Endothelial cell of umbilical vein (primary cell): ENCODE results near the gene ACP4. TPM values are rescaled to one million over a fixed set of nuclear protein-coding genes. Genes with fewer than 3 reads are reported as not detected.
"Not testable (repeated sequence)": the region's sequence is repeated elsewhere in the genome, so short reads cannot be mapped to it uniquely, and the experiment has no call there.

ENCODE experiments used
- BruUV-seq: library from RNA; stranded (reverse); fragments of 400-500 nt; replicated peaks from 2 replicates; lab custom pipeline; 2021; lab: Mats Ljungman, UMichigan
- CTCF ChIA-PET: fragments of 300-600, 350-600 bp; sonication (Branson Sonifier 250); formaldehyde crosslinking; loops from one replicate; lab custom pipeline; 2021; ENCODE audit warnings: antibody characterized with exemption, inconsistent platforms; lab: Charles Lee
- POLR2A ChIA-PET: fragments of 300-600, 350-600 bp; sonication (Branson Sonifier 250); formaldehyde crosslinking; loops from one replicate; lab custom pipeline; 2021; ENCODE audit warnings: antibody characterized with exemption, inconsistent platforms; lab: Charles Lee
- DNase-seq: peaks from one replicate; pipeline ENCODE4 v3.0.0-alpha.2; 2011; ENCODE audit warnings: low read depth, low spot score
- FAIRE-seq: peaks from 2 replicates; lab custom pipeline; 2011; peaks lifted over from hg19 to GRCh38; lab: Jason Lieb, UNC
- H2AFZ ChIP-seq: 2 replicates; pipeline ENCODE4 v1.6.0; 2012; ENCODE audit warnings: low read depth, low read length, control low read depth, inconsistent platforms
- H3K27ac ChIP-seq: 2 replicates; pipeline ENCODE4 v1.5.1; 2011; ENCODE audit warnings: low read depth, mild to moderate bottlenecking, control low read depth, low read length, moderate library complexity; ENCODE audit not compliant: insufficient read depth
- H3K27me3 ChIP-seq, 2 experiments: 2 replicates each; pipeline versions ENCODE4 v1.6.0 to v1.6.1; 2011; ENCODE audit warnings: low read length in 2 of 2, mixed read lengths in 1 of 2; ENCODE audit not compliant: control insufficient read depth in 2 of 2, insufficient read depth in 2 of 2
- H3K36me3 ChIP-seq, 2 experiments: 2 replicates in 1 of 2; 3 replicates in 1 of 2; pipeline ENCODE4 v1.5.1; 2011; ENCODE audit warnings: low read length in 2 of 2, mild to moderate bottlenecking in 1 of 2, moderate library complexity in 1 of 2; ENCODE audit not compliant: control insufficient read depth in 2 of 2, insufficient read depth in 2 of 2; ENCODE audit errors: extremely low read depth in 1 of 2
- H3K4me1 ChIP-seq: 3 replicates; pipeline ENCODE4 v1.5.1; 2011; ENCODE audit warnings: mild to moderate bottlenecking, low read length; ENCODE audit not compliant: control insufficient read depth, insufficient read depth; ENCODE audit errors: extremely low read depth
- H3K4me2 ChIP-seq: 2 replicates; pipeline ENCODE4 v1.6.1; 2011; ENCODE audit warnings: low read length, control low read depth, mixed read lengths; ENCODE audit not compliant: insufficient read depth
- H3K4me3 ChIP-seq, 3 experiments: fragments of 200-600 bp in 1 of 3; sonication (generic), shearing (Covaris generic) in 1 of 3; replicated peaks in 1 of 3; 2 replicates each; pipeline ENCODE4 v1.5.1; 2011 to 2016; ENCODE audit warnings: control low read depth in 3 of 3, low read length in 3 of 3, mild to moderate bottlenecking in 2 of 3, inconsistent platforms in 1 of 3, low read depth in 1 of 3, moderate library complexity in 1 of 3; ENCODE audit not compliant: insufficient read depth in 1 of 3
- H3K79me2 ChIP-seq: 2 replicates; pipeline ENCODE4 v1.6.0; 2012; ENCODE audit warnings: low read length, inconsistent platforms; ENCODE audit not compliant: control insufficient read depth, insufficient read depth
- H3K9ac ChIP-seq: replicated peaks from 2 replicates; pipeline ENCODE3; 2011; ENCODE audit warnings: low read length, control low read depth; ENCODE audit not compliant: insufficient read depth; ENCODE audit errors: extremely low read depth
- H3K9me1 ChIP-seq: replicated peaks from 3 replicates; pipeline ENCODE4 v1.6.0; 2011; ENCODE audit warnings: mild to moderate bottlenecking, low read length; ENCODE audit not compliant: control insufficient read depth, insufficient read depth; ENCODE audit errors: extremely low read depth
- H3K9me3 ChIP-seq: replicated peaks from 2 replicates; pipeline ENCODE4 v1.5.1; 2012; ENCODE audit warnings: low read length, inconsistent platforms; ENCODE audit not compliant: control insufficient read depth, insufficient read depth
- H4K20me1 ChIP-seq: replicated peaks from 2 replicates; pipeline ENCODE3; 2011; ENCODE audit warnings: mild to moderate bottlenecking, low read length; ENCODE audit not compliant: control insufficient read depth, insufficient read depth; ENCODE audit errors: extremely low read depth
- EZH2 ChIP-seq: IDR thresholded peaks from 2 replicates; pipeline ENCODE4 v1.6.1; 2012; ENCODE audit warnings: borderline replicate concordance, low read depth, mild to moderate bottlenecking, moderate library complexity, low read length, inconsistent platforms; ENCODE audit not compliant: severe bottlenecking
- FOS ChIP-seq: IDR thresholded peaks from 2 replicates; pipeline ENCODE4 v1.6.1; 2011; ENCODE audit warnings: mild to moderate bottlenecking, low read length, moderate library complexity, borderline replicate concordance; ENCODE audit not compliant: insufficient read depth
- GATA2 ChIP-seq: IDR thresholded peaks from 2 replicates; pipeline ENCODE4 v1.7.0; 2011; ENCODE audit warnings: low read depth, mild to moderate bottlenecking, moderate library complexity, mixed read lengths, low read length; ENCODE audit not compliant: insufficient read length, insufficient read depth
- JUN ChIP-seq: IDR thresholded peaks from 2 replicates; pipeline ENCODE4 v1.6.1; 2011; ENCODE audit warnings: borderline replicate concordance, low read depth; ENCODE audit not compliant: insufficient read length, insufficient read depth
- MYC ChIP-seq: IDR thresholded peaks from one replicate; pipeline ENCODE4 v1.6.1; 2011; ENCODE audit warnings: mild to moderate bottlenecking, low read depth, low read length
- POLR2A ChIP-seq: IDR thresholded peaks from 2 replicates; pipeline ENCODE4 v1.6.1; 2012; ENCODE audit warnings: low read depth, mild to moderate bottlenecking, control low read depth, low read length
- POLR2AphosphoS5 ChIP-seq: IDR thresholded peaks from 2 replicates; pipeline ENCODE4 v1.6.1; 2012; ENCODE audit warnings: low read depth, mild to moderate bottlenecking, control low read depth, low read length, moderate library complexity; ENCODE audit not compliant: insufficient read depth
- dilution Hi-C: fragments of 300-500 bp; cut with MboI; formaldehyde crosslinking; loops from one replicate; pipeline ENCODE4 v1.15.0; 2019; ENCODE audit warnings: low sequenced_read_pairs; ENCODE audit not compliant: extremely low pct_ligation_motif_present
- intact Hi-C: fragments of 100-400 bp; cut with micrococcal nuclease; formaldehyde crosslinking; loops from one replicate; pipeline ENCODE4 v1.10.0; 2022
- polyA plus RNA-seq, 4 experiments: library from polyadenylated mRNA; depleted of rRNA in 3 of 4; stranded (reverse) in 3 of 4; unstranded in 1 of 4; fragments of >200 nt; gene quantifications; 2 replicates each; pipeline versions ENCODE4 v1.2.1 to v1.2.3, GENCODE V29; 2011 to 2012; ENCODE audit warnings: missing spikeins in 1 of 4
- total RNA-seq: library from RNA; stranded (reverse); gene quantifications from 2 replicates; pipeline ENCODE4 v1.2.3, GENCODE V29; 2021
- TF ChIP-seq, protein P1 (sequence below): IDR thresholded peaks from 2 replicates; pipeline ENCODE4 v1.6.1; 2011; ENCODE audit not compliant: insufficient read depth, insufficient read length
- TF ChIP-seq, protein P2 (sequence below), 2 donors: IDR thresholded peaks; 1 replicate in 1 of 2; 2 replicates in 1 of 2; pipeline ENCODE4 v1.5.1; 2011; ENCODE audit warnings: low read length in 2 of 2, mild to moderate bottlenecking in 2 of 2, moderate library complexity in 2 of 2, control low read depth in 1 of 2, inconsistent platforms in 1 of 2, low read depth in 1 of 2; ENCODE audit not compliant: insufficient read depth in 1 of 2; ENCODE audit errors: extremely low read depth in 1 of 2

ACP4 gene
- total and polyA plus RNA-seq, 2 donors (not counting 3 experiments of a cell fraction or from before 2014, with no cell fraction given): not detected

DNA sequence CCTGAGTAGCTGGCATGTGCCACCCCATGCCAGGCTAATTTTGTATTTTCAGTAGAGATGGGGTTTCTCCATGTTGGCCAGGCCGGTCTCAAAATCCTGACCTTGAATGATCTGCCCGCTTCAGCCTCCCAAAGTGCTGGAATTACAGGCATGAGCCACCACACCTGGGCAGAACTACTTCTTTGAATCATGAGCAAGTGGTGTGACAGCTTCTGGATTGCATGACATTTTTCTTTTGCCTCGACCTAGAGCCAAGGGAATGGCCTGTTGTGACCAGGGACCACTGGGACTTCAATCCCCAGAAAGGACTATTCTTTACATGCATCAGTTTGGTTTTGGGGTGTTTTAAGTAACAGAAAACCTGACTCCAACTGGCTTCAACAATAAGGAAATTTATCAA lies 17.3 kb upstream of the ACP4 start:
- H3K79me2 ChIP-seq, H3K27me3 ChIP-seq, H3K9me1 ChIP-seq, H3K4me1 ChIP-seq, DNase-seq, dilution Hi-C loops, H3K4me2 ChIP-seq, H3K9ac ChIP-seq, BruUV-seq, H3K9me3 ChIP-seq, H3K36me3 ChIP-seq, CTCF ChIA-PET, H3K27ac ChIP-seq, POLR2A ChIA-PET, FAIRE-seq, H4K20me1 ChIP-seq, H3K4me3 ChIP-seq, intact Hi-C loops, H2AFZ ChIP-seq: not testable (repeated sequence)

DNA sequence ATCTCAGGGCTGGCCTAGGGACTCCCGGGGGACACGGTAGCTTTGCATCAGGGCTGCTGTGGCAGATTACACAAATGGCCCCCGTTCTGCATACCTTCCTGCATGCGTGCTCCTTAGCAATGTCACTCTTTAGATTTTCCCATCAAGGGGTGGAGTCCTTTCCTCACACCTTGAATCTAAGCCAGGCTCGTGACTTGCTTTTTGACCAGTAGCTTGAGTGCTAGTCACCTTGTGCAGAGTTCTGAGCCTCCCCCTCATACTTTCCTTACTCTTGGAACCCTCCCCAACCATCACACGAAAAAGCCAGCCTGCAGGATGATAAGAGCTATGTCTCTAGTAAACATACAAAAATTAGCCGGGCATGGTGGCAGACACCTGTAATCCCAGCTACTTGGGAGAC lies 16.8 kb upstream of the ACP4 start:
- BruUV-seq, H3K4me3 ChIP-seq, DNase-seq, H3K4me2 ChIP-seq, POLR2A ChIA-PET, CTCF ChIA-PET, H4K20me1 ChIP-seq, FAIRE-seq, intact Hi-C loops, H3K27ac ChIP-seq, H3K4me1 ChIP-seq, dilution Hi-C loops, H3K9me1 ChIP-seq, H3K36me3 ChIP-seq, H3K9me3 ChIP-seq, H3K9ac ChIP-seq, H2AFZ ChIP-seq, H3K79me2 ChIP-seq: not testable (repeated sequence)
- peaks cover 12 to 13% of the 10 kb centered on the region in 2 experiments for H3K27me3 ChIP-seq

DNA sequence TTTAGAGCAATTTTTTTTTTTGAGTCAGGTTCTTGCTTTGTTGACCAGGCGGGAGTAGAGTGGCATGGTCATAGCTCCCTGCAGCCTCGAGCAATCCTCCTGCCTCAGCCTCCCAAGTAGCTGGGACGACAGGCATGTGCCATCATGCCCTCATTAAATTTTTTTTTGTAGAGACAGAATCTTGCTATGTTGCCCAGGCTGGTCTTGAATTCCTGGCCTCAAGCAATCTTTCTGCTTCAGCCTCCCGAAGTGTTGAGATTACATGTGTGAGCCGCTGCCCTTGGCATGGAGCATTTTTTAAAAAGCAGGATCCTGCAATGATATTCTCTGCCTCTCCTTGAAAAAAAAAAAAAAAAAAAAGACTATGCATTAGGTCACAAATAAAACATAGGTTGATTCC lies 14.1 kb upstream of the ACP4 start:
- H3K9ac ChIP-seq: no peak overlapping the region
- H3K27ac ChIP-seq: no peak overlapping the region
- CTCF ChIA-PET: interaction anchor here (1.0 kb wide), 1 partner anchor 220 kb away, joined by 3 read pairs; no protein-coding TSS in a partner anchor
- H3K36me3 ChIP-seq: no peaks in the 10 kb centered on the region
- no peaks in the 10 kb centered on the region for H3K79me2 ChIP-seq
- BruUV-seq: no TSS peak
- DNase-seq (no peak), FAIRE-seq (no peak)
- POLR2A ChIA-PET: no interaction called here
- no peak overlapping the region for H3K4me3 ChIP-seq
- TF ChIP-seq POLR2A: no peak
- TF ChIP-seq GATA2: no peak
- no peak for TF ChIP-seq FOS
- TF ChIP-seq POLR2AphosphoS5: no peak
- TF ChIP-seq, protein P1, sequence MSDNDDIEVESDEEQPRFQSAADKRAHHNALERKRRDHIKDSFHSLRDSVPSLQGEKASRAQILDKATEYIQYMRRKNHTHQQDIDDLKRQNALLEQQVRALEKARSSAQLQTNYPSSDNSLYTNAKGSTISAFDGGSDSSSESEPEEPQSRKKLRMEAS: no peak
- no peak for TF ChIP-seq JUN
- TF ChIP-seq MYC: no peak
- TF ChIP-seq EZH2: no peak
- TF ChIP-seq, protein P2, sequence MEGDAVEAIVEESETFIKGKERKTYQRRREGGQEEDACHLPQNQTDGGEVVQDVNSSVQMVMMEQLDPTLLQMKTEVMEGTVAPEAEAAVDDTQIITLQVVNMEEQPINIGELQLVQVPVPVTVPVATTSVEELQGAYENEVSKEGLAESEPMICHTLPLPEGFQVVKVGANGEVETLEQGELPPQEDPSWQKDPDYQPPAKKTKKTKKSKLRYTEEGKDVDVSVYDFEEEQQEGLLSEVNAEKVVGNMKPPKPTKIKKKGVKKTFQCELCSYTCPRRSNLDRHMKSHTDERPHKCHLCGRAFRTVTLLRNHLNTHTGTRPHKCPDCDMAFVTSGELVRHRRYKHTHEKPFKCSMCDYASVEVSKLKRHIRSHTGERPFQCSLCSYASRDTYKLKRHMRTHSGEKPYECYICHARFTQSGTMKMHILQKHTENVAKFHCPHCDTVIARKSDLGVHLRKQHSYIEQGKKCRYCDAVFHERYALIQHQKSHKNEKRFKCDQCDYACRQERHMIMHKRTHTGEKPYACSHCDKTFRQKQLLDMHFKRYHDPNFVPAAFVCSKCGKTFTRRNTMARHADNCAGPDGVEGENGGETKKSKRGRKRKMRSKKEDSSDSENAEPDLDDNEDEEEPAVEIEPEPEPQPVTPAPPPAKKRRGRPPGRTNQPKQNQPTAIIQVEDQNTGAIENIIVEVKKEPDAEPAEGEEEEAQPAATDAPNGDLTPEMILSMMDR (IDR thresholded peaks at IDR 0.05; ENCODE audit: extremely low read depth in 1 of 2, insufficient read depth in 1 of 2, low read depth in 1 of 2, low read length in 2 of 2): no peak
- dilution Hi-C loops (no loop called here), intact Hi-C loops (no loop called here)
- no peaks in the 10 kb centered on the region for H3K9me1 ChIP-seq
- no peaks in the 10 kb centered on the region for H3K4me1 ChIP-seq
- H3K9me3 ChIP-seq: no peaks in the 10 kb centered on the region
- no peaks in the 10 kb centered on the region for H4K20me1 ChIP-seq
- no peak overlapping the region for H3K4me2 ChIP-seq
- H3K27me3 ChIP-seq: peaks cover 26 to 29% of the 10 kb centered on the region in 2 experiments
- no peak overlapping the region for H2AFZ ChIP-seq
